GM19372 (cell line): ENCODE measurements around the gene AKT3.
"Not testable (repeated sequence)": the region's sequence is repeated elsewhere in the genome, so short reads cannot be mapped to it uniquely, and the experiment has no call there.

Experiments used
- ATAC-seq: cut with Tn5 transposase; IDR thresholded peaks from one replicate; pipeline ENCODE4 v1.9.1; 2021; ENCODE audit warnings: mild to moderate bottlenecking, low read depth, moderate library complexity; ENCODE audit not compliant: unreplicated experiment

Gene AKT3

GRCh38 chr1:243791586-243792267 is 58.3 kb downstream of the AKT3 start:
- no peak for ATAC-seq

- no peak for ATAC-seq
Measured at GRCh38 chr1:243790404-243790803, 59.6 kb downstream of the AKT3 start.

GRCh38 chr1:243786531-243786930 is 63.5 kb downstream of the AKT3 start:
- no peak for ATAC-seq

GRCh38 chr1:243784506-243784905 is 65.5 kb downstream of the AKT3 start:
- ATAC-seq, result no peak

- ATAC-seq, result no peak
Measured at GRCh38 chr1:243783714-243784113, 66.3 kb downstream of the AKT3 start.

- not testable (repeated sequence) for ATAC-seq
Measured at GRCh38 chr1:243772361-243773050, 77.5 kb downstream of the AKT3 start.

- no peak for ATAC-seq
Measured at GRCh38 chr1:243770860-243771259, 79.2 kb downstream of the AKT3 start.

GRCh38 chr1:243765676-243766075 is 84.4 kb downstream of the AKT3 start:
- no peak for ATAC-seq

- ATAC-seq, result no peak
Measured at GRCh38 chr1:243763806-243764205, 86.2 kb downstream of the AKT3 start.

- ATAC-seq, result no peak
Measured at GRCh38 chr1:243758647-243759046, 91.4 kb downstream of the AKT3 start.

- ATAC-seq, result no peak
Measured at GRCh38 chr1:243756529-243756928, 93.5 kb downstream of the AKT3 start.

GRCh38 chr1:243754348-243754747 is 95.7 kb downstream of the AKT3 start:
- no peak for ATAC-seq

- ATAC-seq, result no peak
Measured at GRCh38 chr1:243751506-243751905, 98.5 kb downstream of the AKT3 start.

- peak; percentile 98 for ATAC-seq
Measured at GRCh38 chr1:243748706-243749283, 101.2 kb downstream of the AKT3 start.

GRCh38 chr1:243748227-243748626 is 101.8 kb downstream of the AKT3 start:
- ATAC-seq, result no peak

- ATAC-seq, result no peak
Measured at GRCh38 chr1:243746751-243747150, 103.3 kb downstream of the AKT3 start.

- ATAC-seq, result no peak
Measured at GRCh38 chr1:243745356-243745755, 104.7 kb downstream of the AKT3 start.

- no peak for ATAC-seq
Measured at GRCh38 chr1:243742819-243743218, 107.2 kb downstream of the AKT3 start.

- ATAC-seq, result no peak
Measured at GRCh38 chr1:243740255-243740999, 109.6 kb downstream of the AKT3 start.

- ATAC-seq, result no peak
Measured at GRCh38 chr1:243739335-243740003, 110.6 kb downstream of the AKT3 start.

- ATAC-seq, result no peak
Measured at GRCh38 chr1:243738020-243738419, 112.0 kb downstream of the AKT3 start.
